Measurements from ENCODE around the gene PLEKHG2.
"Not testable (repeated sequence)": the region's sequence is repeated elsewhere in the genome, so short reads cannot be mapped to it uniquely, and the experiment has no call there.

PLEKHG2 gene

GRCh38 chr19:39449116-39449797 lies 36.8 kb downstream of the PLEKHG2 start:
- no peak for FAIRE-seq

- not testable (repeated sequence) for FAIRE-seq
Observed at GRCh38 chr19:39451257-39451656, 38.8 kb downstream of the PLEKHG2 start.

- FAIRE-seq: no peak
Observed at GRCh38 chr19:39463403-39463802, 50.9 kb downstream of the PLEKHG2 start.

- no peak for FAIRE-seq
Observed at GRCh38 chr19:39465956-39466747, 53.7 kb downstream of the PLEKHG2 start.

- FAIRE-seq: no peak
Observed at GRCh38 chr19:39467941-39468340, 55.5 kb downstream of the PLEKHG2 start.

- no peak for FAIRE-seq
Observed at GRCh38 chr19:39469036-39469435, 56.6 kb downstream of the PLEKHG2 start.

- no peak for FAIRE-seq
Observed at GRCh38 chr19:39469567-39469966, 57.1 kb downstream of the PLEKHG2 start.

GRCh38 chr19:39470724-39471339 lies 58.4 kb downstream of the PLEKHG2 start:
- no peak for FAIRE-seq

GRCh38 chr19:39471756-39472536 lies 59.5 kb downstream of the PLEKHG2 start:
- no peak for FAIRE-seq

- no peak for FAIRE-seq
Observed at GRCh38 chr19:39472746-39473442, 60.4 kb downstream of the PLEKHG2 start.

GRCh38 chr19:39473443-39473960 lies 61.0 kb downstream of the PLEKHG2 start:
- FAIRE-seq: no peak

- FAIRE-seq: no peak
Observed at GRCh38 chr19:39474139-39474620, 61.7 kb downstream of the PLEKHG2 start.

- no peak for FAIRE-seq
Observed at GRCh38 chr19:39475748-39476147, 63.3 kb downstream of the PLEKHG2 start.
